SKM-1 (cell line): ENCODE measurements around the gene NKX1-2.

Experiments
- DNase-seq: peaks from one replicate; lab custom pipeline; 2025; ENCODE audit not compliant: unreplicated experiment; lab: John Stamatoyannopoulos, UW

The NKX1-2 gene

DNA sequence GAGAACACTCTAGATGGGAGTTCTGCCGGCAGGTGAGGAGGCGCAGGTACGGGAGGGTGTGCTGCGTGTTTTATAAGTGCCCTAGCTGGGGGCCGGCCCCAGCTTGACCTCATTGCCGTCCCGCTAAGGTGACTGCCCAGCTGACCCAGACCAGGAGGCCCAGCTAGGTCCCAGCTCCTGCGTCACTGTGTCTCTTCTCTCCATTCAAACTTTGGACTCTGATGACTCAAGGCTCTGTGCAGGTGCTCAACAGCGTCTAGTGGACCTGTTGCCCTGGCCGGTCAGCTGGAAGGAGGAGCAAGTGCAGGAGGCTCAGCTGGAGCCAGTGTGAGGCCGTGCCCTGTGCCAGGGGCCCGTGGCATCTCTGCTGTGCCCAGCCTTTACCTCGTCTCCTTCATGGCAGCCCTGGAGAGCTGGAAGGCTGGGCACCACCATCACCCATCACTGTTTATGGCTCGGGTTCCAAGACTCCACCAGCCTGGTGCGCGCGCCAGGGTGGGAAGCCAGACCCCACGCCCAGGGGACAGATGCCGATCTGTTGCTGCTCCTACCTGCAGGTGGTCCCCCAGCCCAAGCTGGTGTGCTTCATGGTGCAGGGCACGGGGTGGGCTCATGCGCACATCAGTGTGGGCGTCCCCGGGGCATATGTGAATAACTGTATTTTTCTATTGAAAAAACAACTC, 26.3 kb upstream of the NKX1-2 start:
- DNase-seq: no peak

DNA sequence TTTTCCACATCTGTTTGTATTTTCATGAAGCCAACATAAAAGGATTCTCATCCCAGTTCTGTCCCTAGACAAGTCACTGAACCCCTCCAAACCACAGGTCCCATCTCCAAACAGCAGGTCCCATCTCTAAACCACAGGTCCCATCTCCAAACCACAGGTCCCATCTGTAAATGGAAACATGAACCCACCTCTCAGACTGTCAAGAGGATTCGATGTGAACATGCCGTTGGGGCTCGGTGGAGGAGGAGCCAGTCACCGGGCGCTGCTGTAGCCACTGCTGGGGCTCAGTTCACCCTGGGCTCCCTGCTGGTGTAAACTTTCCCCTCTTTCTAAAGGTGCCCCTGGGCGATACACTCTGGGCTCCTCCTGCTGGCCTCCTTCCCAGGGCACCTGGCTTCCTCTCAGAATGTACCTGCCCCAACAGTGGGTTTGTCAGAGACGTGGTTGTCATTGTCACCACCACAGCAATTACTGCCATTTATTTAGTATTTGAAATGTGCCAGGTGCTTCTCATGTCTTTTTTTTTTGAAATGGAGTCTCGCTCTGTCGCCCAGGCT, 24.8 kb upstream of the NKX1-2 start:
- DNase-seq: no peak

GRCh38 chr10:124473070-124473469, 23.2 kb upstream of the NKX1-2 start:
- DNase-seq: no peak

- DNase-seq: no peak
These were observed 22.2 kb upstream of the NKX1-2 start for GRCh38 chr10:124472071-124472470.

GRCh38 chr10:124470544-124471434, 21.0 kb upstream of the NKX1-2 start:
- no peak for DNase-seq

GRCh38 chr10:124469956-124470484, 20.2 kb upstream of the NKX1-2 start:
- no peak for DNase-seq

DNA sequence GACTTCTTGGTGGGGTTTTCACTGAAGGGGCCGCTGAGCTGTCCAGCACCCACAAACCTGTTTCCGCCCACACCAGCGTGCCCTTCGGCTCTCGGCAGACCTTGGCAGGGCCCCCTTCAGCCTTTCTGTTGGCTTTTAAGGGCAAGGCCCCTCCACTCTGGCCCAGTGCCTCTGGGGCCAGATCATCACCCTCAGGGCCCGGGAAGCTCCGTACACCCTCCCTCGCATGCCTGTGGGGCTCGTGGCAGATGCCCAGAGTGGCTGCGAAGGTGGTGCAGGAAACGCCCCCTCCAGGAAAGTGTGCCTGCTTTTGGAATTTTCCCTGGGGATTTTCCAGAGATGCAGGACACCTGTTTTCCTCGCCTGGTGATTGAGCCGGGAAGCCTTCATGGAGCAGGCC, 18.8 kb upstream of the NKX1-2 start:
- DNase-seq: no peak

DNA sequence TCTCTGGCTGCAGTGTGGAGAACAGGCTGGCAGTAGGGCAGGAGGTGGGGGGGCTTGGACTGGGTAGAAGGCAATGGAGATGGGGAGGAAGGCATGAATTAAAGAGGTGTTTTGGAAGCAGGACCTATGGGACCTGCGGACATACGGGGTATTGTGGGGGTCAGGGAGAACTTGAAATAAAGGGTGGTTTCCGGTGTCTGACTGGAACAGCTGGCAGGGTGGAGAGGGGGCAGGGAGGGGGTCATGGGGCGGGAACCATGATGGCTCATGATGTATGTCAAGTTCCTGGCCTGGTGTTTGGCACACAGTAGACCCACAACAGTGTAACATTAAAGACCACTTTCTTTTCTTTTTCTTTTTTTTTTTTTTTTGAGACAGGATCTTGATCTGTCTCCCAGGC, 17.3 kb upstream of the NKX1-2 start:
- no peak for DNase-seq

- no peak for DNase-seq
These were observed 16.1 kb upstream of the NKX1-2 start for GRCh38 chr10:124465777-124466488.

GRCh38 chr10:124465003-124465776, 15.4 kb upstream of the NKX1-2 start:
- DNase-seq: no peak

- DNase-seq: no peak
These were observed 14.5 kb upstream of the NKX1-2 start for GRCh38 chr10:124464028-124464965.

DNA sequence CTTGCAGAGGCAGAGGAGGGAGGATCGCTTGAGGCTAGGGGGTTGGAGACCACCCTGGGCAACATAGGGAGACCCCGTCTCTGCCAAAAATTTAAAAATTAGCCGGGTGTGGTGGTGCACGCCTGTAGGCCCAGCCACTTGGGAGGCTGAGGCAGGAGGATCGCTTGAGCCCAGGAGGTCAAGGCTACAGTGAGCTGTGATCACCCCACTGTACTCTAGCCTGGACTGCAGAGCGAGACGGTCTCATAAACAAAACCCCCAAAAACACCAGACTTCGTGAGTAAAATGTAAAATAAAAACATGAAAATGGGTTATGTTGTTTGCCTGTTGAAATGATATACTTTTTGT, 12.5 kb upstream of the NKX1-2 start:
- DNase-seq: no peak

GRCh38 chr10:124461642-124462347, 12.0 kb upstream of the NKX1-2 start, which contains the start of gene LHPP:
Gene LHPP, plus strand, starts transcription at chr10:124461823. Its CDS starts 40 bp downstream, at chr10:124461863.
- DNase-seq: peak; percentile 21

DNA sequence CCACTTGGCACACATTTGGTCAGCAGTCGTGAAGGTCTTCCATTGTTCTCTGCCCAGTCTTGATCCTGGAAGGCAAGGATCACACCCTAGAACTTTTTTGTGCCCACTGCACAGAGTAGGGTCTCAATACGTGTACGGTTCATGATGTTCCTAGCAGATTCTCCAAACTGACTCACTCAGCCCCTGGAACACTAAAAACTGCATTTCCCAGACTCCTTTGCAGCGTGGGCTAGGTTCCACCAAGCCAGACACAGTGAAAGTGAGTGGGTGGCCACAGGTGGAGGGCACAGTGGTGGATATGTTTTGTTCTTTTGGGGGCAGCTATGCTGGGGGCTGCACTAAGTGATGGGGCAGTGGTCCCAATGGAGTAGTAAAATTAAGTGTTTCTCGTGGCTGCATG, 10.3 kb upstream of the NKX1-2 start:
- no peak for DNase-seq

- DNase-seq: no peak
These were observed 9.6 kb upstream of the NKX1-2 start for GRCh38 chr10:124459395-124459794.

DNA sequence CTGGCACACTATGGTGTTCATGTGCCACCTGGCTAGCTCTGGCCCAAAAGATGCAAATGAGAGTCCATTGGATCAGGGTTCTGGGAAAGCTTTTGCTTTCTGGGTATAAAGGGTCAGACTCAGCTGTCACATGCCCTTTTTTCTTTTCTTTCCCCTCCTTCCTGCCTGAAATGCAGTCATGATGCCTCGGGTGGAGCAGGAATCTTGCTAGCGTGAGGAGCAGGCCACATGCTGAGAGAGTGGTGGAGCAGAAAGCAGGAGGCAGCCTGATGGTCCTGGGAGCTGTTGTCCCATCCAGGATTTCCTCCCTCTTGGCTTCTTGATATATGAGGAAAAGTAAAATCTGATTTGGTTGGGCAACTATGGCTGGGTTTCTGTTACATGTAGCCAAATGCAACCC, 9.1 kb upstream of the NKX1-2 start:
- no peak for DNase-seq

GRCh38 chr10:124458473-124458872, 8.6 kb upstream of the NKX1-2 start:
- DNase-seq: no peak

- DNase-seq: no peak
These were observed 5.6 kb upstream of the NKX1-2 start for GRCh38 chr10:124455441-124455840.
